Measurements from ENCODE around the gene BARD1.

DNA sequence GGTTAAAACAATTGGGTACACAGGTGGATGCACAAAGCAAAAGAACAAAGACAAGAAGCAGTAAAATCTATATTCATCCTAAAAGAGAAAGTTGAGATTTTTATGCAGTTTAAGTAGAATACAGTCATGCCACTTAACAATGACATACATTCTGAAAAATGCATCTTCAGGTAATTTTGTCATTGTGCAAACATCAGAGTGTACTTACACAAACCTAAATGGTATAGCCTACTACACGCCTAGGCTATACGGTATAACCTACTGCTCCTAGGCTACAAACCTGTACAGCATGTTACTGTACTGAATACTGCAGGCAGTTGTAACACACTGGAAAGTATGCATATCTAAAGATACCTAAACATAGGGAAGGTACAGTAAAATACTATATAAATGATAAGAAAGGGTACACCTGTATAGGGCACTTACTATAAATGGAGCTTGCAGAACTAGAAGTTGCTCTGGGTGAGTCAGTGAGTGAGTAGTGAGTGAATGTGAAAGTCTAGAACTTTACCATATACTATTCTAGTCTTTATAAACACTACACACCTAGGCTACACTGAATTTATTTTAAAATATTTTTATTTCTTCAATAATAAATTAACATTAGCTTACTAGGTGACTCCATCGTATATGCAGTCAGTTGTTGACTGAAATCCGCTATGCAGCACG lies 132.9 kb downstream of the BARD1 start:
- TF ChIP-seq, protein P1, sequence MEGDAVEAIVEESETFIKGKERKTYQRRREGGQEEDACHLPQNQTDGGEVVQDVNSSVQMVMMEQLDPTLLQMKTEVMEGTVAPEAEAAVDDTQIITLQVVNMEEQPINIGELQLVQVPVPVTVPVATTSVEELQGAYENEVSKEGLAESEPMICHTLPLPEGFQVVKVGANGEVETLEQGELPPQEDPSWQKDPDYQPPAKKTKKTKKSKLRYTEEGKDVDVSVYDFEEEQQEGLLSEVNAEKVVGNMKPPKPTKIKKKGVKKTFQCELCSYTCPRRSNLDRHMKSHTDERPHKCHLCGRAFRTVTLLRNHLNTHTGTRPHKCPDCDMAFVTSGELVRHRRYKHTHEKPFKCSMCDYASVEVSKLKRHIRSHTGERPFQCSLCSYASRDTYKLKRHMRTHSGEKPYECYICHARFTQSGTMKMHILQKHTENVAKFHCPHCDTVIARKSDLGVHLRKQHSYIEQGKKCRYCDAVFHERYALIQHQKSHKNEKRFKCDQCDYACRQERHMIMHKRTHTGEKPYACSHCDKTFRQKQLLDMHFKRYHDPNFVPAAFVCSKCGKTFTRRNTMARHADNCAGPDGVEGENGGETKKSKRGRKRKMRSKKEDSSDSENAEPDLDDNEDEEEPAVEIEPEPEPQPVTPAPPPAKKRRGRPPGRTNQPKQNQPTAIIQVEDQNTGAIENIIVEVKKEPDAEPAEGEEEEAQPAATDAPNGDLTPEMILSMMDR (conservative IDR thresholded peaks at IDR 0.05; ENCODE audit: low read depth, low read length), result no peak
- TF ChIP-seq EZH2 (IDR thresholded peaks at IDR 0.05; ENCODE audit: borderline replicate concordance, low read depth, low read length, poor library complexity, severe bottlenecking), result no peak
